ENCODE data around the gene SP8. TPM values are rescaled to one million over a fixed set of nuclear protein-coding genes. Genes with fewer than 3 reads are reported as not detected.

SP8 gene
- polyA plus RNA-seq, 1 experiment = not detected

- TF ChIP-seq CTCF (IDR thresholded peaks at IDR 0.05; ENCODE audit: low read depth, low read length) = no peak
- no peak for DNase-seq (ENCODE audit: low read depth, low spot score)
- ChIA-PET CTCF (interaction anchor here (0.5 to 1.6 kb wide), 2 partner anchors 478 to 1264 kb away, joined by 3 to 7 read pairs; no protein-coding TSS in a partner anchor), POLR2A (no interaction called here)
- Histone ChIP-seq H3K27ac (ENCODE audit: low read depth, low read length) (no peak overlapping the region), H3K9me3 (ENCODE audit: control insufficient read depth, insufficient read depth, low read length) (no peaks in the 10 kb centered on the region; the same call in 1 of the 2 replicates), H3K4me3 (ENCODE audit: low read depth, low read length) (no peak overlapping the region), H3K27me3 (ENCODE audit: control insufficient read depth, insufficient read depth, low read length) (peaks cover 40% of the 10 kb centered on the region)
These were observed 10.3 kb downstream of the SP8 start for GRCh38 chr7:20776214-20776911.

- peaks cover 3% of the 10 kb centered on the region for H3K9me3 ChIP-seq (ENCODE audit: control insufficient read depth, insufficient read depth, low read length)
- H3K4me3 ChIP-seq (ENCODE audit: low read depth, low read length) = no peak overlapping the region
- POLR2A ChIA-PET = no interaction called here
- no peak overlapping the region for H3K27ac ChIP-seq (ENCODE audit: low read depth, low read length)
- H3K27me3 ChIP-seq (ENCODE audit: control insufficient read depth, insufficient read depth, low read length) = no peaks in the 10 kb centered on the region
- DNase-seq (ENCODE audit: low read depth, low spot score) = no peak
- CTCF ChIA-PET = no interaction called here
- no peak for TF ChIP-seq CTCF (IDR thresholded peaks at IDR 0.05; ENCODE audit: low read depth, low read length)
These were observed 32.7 kb downstream of the SP8 start for GRCh38 chr7:20754001-20754400.

GRCh38 chr7:20749906-20750305 is 36.8 kb downstream of the SP8 start:
- DNase-seq (ENCODE audit: low read depth, low spot score) = no peak
- H3K4me3 ChIP-seq (ENCODE audit: low read depth, low read length) = no peak overlapping the region
- peaks cover 8% of the 10 kb centered on the region for H3K9me3 ChIP-seq (ENCODE audit: control insufficient read depth, insufficient read depth, low read length)
- no peak overlapping the region for H3K27ac ChIP-seq (ENCODE audit: low read depth, low read length)
- CTCF ChIA-PET = no interaction called here
- POLR2A ChIA-PET = no interaction called here
- no peak for TF ChIP-seq CTCF (IDR thresholded peaks at IDR 0.05; ENCODE audit: low read depth, low read length)
- H3K27me3 ChIP-seq (ENCODE audit: control insufficient read depth, insufficient read depth, low read length) = no peaks in the 10 kb centered on the region

- TF ChIP-seq CTCF (IDR thresholded peaks at IDR 0.05; ENCODE audit: low read depth, low read length) = no peak
- H3K9me3 ChIP-seq (ENCODE audit: control insufficient read depth, insufficient read depth, low read length) = peaks cover 11% of the 10 kb centered on the region
- H3K27ac ChIP-seq (ENCODE audit: low read depth, low read length) = no peak overlapping the region
- no peak overlapping the region for H3K4me3 ChIP-seq (ENCODE audit: low read depth, low read length)
- ChIA-PET CTCF (no interaction called here), POLR2A (no interaction called here)
- H3K27me3 ChIP-seq (ENCODE audit: control insufficient read depth, insufficient read depth, low read length) = no peaks in the 10 kb centered on the region
- DNase-seq (ENCODE audit: low read depth, low spot score) = no peak
These were observed 37.8 kb downstream of the SP8 start for GRCh38 chr7:20748853-20749252.

GRCh38 chr7:20747001-20747400 is 39.7 kb downstream of the SP8 start:
- Histone ChIP-seq H3K27me3 (ENCODE audit: control insufficient read depth, insufficient read depth, low read length) (no peaks in the 10 kb centered on the region), H3K9me3 (ENCODE audit: control insufficient read depth, insufficient read depth, low read length) (peaks cover 12% of the 10 kb centered on the region), H3K4me3 (ENCODE audit: low read depth, low read length) (no peak overlapping the region), H3K27ac (ENCODE audit: low read depth, low read length) (no peak overlapping the region)
- TF ChIP-seq CTCF (IDR thresholded peaks at IDR 0.05; ENCODE audit: low read depth, low read length) = no peak
- ChIA-PET CTCF (no interaction called here), POLR2A (no interaction called here)
- DNase-seq (ENCODE audit: low read depth, low spot score) = no peak

Data from AG04450 (cell line).